OCI-LY1 (cell line): ENCODE results near the gene KDM6B.

ENCODE experiments used
- CTCF ChIP-seq: fragments of 200-600 bp; sonication (generic), shearing (Covaris generic); IDR thresholded peaks from 2 replicates; pipeline ENCODE4 v1.5.1; 2017; ENCODE audit warnings: mild to moderate bottlenecking, antibody characterized with exemption, low read length, moderate library complexity, mixed read lengths
- EZH2 ChIP-seq: fragments of 200-600 bp; sonication (generic), shearing (Covaris generic); IDR thresholded peaks from 2 replicates; pipeline ENCODE4 v1.8.0; 2017; ENCODE audit warnings: borderline replicate concordance, mixed run types, mild to moderate bottlenecking, antibody characterized with exemption, low read length, moderate library complexity, mixed read lengths

GRCh38 chr17:7844292-7845154 lies 10.5 kb downstream of the KDM6B start:
- no peak for TF ChIP-seq CTCF
- no peak for TF ChIP-seq EZH2
